T-helper 9 cell (primary cell): ENCODE data around the gene CDKN1B.

Experiments used
- DNase-seq: peaks from one replicate; pipeline ENCODE4 v3.0.0-alpha.2; 2020

CDKN1B gene

DNA sequence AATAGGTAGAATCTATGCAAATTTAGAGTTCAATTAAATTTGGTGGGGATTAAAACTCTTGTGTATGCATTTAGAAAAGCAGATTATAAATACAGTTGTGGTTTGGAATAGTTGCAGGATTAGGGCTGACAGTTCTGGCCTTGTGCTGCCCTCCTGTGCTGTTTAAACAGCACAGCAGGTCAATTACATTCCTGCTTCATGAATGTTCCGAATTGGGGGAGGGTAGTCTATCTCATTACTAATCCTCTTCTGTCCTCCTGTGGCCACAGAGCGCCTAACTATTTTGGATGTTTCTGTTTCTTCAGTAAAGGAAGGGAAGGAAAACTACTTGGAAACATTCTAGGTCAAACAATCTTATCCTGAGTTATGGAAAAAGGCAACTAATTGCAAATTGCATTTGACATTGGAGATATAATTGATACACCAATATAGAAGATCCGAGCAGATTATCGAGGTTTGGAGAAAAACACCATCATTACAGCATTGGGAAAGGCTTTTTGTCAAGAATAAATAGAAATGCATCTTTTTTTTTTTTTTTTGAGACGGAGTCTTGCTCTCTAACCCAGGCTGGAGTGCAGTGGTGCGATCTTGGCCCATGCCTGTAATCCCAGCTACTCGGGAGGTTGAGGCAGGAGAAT, 12.5 kb upstream of the CDKN1B start:
- DNase-seq, result no peak

GRCh38 chr12:12705838-12706520, 11.2 kb upstream of the CDKN1B start:
- peak; percentile 63 for DNase-seq

DNA sequence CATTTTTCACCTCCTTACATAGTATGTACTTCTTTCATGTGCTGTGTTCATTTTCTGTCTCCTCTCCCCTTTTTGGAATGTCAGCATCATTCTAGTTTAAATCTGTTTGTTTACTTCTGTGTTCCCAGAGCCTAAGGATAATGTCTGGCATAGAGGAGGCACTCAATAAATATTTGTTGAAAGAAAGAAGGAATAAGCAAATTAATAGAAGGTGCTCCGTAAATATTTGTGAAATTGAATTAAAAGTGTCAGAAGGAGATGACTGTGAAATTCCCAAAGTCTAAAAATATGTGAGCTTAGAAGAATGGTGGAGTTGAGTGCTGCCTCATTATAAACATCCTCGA, 3.3 kb upstream of the CDKN1B start:
- DNase-seq, result no peak

DNA sequence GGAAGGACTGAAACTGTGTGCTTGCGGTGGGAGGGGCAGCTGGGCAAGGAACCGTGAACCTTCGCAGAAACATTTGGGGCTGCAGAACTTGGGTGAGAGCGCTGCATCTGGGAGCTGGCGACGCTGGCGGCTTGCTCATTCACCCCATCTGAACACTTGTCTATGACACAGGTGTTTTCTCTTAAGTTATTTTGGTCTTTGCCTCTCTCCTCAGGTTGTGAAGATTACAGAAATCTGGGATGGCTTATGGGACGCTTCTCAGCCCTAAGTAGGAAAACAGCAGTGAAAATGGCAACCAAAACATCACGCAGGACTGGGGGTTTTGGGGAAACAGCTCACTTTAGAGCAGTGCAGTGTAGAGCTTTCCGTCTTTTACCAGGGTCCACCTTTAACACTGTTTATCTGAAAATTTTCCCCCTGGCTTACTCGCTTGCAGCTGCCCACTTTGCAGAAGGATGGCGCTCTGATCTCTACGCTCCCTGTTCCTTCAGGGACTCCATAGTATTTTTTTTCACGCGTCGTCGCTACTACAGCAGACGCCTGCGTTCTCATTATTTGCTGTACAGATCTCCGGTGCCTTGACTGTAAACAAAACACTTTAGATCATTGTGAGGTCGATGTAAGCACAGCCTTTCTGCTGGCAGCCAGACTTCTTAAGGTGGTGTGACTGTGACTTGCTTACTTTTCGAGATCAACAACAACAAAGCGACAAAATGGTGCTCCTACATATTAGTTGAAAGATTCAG, 2.7 kb upstream of the CDKN1B start:
- no peak for DNase-seq

DNA sequence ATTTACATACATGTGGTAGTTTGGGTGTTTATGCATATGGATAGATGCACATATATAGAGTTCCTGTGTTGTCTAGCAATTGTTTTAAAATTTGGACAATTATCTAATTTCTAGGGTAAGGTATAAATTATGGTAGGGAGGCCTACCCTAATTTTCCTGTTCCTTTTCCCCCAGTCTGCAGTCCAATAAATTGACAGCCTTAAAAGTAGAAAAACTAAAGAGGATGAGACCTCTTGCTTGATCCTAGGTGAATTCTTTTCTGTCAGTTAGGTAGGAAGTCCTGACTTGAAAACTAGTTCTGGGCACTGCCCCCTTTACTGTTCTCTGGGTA, 2.1 kb upstream of the CDKN1B start:
- no peak for DNase-seq

GRCh38 chr12:12715459-12716150, 1.6 kb upstream of the CDKN1B start:
- DNase-seq, result no peak

GRCh38 chr12:12716151-12716792, 896 bp upstream of the CDKN1B start:
- DNase-seq, result no peak

- no peak for DNase-seq
Measured at GRCh38 chr12:12717586-12718380, 615 bp downstream of the CDKN1B start.

DNA sequence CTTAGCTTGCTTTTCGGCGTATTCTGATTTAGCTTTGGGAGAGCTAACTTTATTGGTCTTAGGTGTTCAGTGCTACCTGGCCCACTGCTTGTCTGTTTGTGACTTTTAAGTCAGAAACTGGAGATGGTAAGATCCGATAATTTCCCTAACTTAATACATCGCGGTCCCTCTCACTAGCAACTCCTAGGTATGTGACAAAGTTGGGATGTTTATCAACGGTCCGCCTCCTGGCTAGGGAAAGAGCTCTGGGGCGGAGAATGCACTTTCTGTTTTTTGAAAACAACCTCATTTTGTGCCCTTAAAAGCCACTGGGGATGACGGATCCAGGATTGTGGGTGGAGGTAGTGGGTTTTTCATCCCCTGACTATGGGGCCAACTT, 1.2 kb downstream of the CDKN1B start:
- DNase-seq, result no peak

GRCh38 chr12:12718853-12719252, 1.7 kb downstream of the CDKN1B start:
- DNase-seq, result no peak

- no peak for DNase-seq
Measured at GRCh38 chr12:12719496-12719895, 2.3 kb downstream of the CDKN1B start.

DNA sequence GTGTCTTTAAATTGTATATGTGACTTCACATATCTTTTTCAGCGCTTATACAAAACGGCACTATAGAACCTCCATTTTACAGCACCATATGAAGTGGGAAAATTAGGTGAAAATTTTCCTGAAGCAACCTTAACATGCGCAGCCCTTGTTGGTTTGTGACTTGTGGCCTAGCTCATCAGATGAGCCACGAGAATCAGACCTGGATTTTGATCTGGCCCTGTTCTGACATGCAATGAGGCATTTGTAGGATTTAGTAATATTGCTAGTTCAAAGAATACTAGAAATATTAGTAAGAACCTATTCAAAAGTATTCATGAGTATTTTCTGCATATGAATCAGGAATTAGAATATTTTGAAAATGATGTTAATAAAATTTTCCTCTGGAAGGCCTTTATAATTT, 2.9 kb downstream of the CDKN1B start:
- DNase-seq, result no peak

DNA sequence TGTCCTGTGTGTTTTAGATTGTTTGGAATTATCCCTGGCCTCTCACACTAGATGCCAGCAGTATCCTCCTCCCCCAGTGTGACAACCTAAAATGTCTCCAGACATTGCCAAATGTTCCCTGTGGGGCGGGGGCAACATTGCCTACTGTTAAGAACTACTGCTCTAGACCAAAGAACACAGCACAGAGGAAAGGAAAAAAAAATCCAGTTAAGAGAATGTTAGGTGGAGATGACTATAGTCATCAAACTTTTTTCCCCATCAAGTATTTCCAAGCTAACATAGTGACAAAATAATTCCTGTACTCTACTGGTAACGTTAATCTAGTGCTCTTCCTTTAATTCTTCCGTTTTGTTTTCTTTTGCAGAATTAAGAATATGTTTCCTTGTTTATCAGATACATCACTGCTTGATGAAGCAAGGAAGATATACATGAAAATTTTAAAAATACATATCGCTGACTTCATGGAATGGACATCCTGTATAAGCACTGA, 3.5 kb downstream of the CDKN1B start:
- no peak for DNase-seq

DNA sequence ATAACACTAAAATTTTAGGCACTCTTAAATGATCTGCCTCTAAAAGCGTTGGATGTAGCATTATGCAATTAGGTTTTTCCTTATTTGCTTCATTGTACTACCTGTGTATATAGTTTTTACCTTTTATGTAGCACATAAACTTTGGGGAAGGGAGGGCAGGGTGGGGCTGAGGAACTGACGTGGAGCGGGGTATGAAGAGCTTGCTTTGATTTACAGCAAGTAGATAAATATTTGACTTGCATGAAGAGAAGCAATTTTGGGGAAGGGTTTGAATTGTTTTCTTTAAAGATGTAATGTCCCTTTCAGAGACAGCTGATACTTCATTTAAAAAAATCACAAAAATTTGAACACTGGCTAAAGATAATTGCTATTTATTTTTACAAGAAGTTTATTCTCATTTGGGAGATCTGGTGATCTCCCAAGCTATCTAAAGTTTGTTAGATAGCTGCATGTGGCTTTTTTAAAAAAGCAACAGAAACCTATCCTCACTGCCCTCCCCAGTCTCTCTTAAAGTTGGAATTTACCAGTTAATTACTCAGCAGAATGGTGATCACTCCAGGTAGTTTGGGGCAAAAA, 4.1 kb downstream of the CDKN1B start:
- DNase-seq, result no peak

DNA sequence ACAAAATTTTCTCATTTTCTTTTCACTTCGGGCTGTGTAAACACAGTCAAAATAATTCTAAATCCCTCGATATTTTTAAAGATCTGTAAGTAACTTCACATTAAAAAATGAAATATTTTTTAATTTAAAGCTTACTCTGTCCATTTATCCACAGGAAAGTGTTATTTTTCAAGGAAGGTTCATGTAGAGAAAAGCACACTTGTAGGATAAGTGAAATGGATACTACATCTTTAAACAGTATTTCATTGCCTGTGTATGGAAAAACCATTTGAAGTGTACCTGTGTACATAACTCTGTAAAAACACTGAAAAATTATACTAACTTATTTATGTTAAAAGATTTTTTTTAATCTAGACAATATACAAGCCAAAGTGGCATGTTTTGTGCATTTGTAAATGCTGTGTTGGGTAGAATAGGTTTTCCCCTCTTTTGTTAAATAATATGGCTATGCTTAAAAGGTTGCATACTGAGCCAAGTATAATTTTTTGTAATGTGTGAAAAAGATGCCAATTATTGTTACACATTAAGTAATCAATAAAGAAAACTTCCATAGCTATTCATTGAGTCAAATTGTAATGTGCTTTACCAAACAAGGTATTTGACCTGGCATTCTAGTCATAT, 4.8 kb downstream of the CDKN1B start:
- DNase-seq, result no peak

DNA sequence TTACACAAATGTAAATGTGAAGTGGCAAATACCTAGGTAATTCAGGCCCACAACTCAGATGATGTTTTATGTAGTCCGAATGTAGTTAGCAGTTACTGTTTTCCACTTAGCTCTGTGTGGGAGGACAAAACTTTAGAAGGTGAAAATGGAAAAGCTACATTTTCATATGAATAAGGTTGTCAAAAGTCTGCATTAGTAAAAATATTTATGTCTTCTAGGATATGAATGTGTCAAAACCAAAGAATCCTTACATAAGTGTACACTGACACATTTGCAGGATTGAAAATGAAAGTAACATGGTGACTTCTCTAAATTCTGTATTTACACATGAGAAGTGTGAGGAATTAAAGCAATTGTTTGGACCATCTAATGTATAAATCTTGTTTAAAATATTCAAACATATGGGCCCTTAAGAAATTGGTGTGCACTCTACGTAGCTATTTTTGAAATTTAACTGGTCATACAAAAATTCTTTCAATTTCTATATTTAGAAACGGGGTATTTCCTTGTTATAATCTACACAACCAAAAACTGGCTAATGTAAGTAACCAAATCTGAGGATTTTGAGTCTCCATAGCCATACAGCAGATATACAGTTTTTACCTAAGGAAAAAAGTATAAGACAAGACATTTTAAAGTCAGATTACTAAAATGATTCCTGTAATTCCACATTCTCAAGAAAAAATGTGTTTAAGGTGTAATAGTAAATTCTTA, 5.4 kb downstream of the CDKN1B start:
- no peak for DNase-seq

DNA sequence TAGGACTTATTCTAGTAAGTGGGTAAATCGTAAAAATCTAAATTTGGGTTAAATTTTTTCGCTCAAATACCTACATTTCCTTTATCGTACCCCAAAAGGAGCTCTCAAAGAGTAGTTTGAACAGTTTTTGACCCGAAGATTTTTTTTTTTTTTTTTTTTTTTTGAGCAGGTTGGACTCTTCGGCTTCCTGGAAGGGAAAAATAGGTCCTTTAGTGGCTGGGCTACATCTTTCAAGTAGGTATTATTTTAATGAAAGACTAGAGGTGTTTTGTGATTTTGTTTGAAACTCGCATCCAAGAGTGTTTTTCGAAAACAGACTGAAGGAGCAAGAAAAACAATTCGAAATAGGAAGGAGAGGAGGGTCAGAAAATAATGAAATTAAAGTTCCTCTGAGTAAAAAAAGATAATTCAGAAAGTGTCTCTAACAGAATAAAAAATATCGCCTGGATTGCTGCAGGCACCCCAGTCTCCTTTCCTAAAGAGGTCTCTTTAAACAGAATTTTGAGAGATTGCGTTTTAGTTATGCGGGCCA, 6.0 kb downstream of the CDKN1B start:
- no peak for DNase-seq

DNA sequence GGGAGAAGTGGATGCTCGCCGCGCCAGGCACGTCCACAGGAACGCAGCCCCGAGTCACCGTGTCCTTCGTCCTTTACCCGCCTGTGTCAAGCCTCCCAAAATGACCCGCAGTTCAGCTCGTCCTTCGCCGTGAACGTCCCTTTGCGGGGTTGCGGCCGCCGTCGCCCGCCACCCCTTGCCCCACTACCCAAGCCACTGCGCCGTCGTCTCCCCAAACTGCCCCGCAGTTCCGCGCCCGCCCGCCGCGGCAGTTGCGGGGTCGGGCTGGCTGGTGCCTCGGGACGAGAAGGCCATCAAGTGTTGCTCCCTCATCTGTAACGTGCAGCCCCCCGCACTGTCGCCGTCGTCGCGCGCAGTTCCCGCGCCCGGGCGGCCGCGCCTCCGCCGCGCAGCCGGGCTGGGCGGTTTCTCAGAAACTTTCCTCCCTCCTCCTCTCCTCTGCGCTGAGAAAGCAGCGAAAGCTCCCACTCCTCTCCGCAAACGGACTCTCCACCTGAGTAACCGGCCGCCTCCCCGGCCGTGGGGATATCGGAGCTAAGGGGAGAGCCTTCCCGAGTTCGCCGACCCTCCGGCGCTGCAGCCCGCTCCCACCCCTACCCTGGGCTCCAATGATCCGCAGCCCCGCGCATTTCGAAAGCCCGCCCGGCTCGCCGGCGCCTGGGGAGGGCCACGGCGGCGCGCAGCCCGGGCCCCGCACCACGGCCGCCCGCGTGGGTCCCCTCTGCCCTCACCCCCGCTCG, 6.7 kb downstream of the CDKN1B start:
- no peak for DNase-seq

DNA sequence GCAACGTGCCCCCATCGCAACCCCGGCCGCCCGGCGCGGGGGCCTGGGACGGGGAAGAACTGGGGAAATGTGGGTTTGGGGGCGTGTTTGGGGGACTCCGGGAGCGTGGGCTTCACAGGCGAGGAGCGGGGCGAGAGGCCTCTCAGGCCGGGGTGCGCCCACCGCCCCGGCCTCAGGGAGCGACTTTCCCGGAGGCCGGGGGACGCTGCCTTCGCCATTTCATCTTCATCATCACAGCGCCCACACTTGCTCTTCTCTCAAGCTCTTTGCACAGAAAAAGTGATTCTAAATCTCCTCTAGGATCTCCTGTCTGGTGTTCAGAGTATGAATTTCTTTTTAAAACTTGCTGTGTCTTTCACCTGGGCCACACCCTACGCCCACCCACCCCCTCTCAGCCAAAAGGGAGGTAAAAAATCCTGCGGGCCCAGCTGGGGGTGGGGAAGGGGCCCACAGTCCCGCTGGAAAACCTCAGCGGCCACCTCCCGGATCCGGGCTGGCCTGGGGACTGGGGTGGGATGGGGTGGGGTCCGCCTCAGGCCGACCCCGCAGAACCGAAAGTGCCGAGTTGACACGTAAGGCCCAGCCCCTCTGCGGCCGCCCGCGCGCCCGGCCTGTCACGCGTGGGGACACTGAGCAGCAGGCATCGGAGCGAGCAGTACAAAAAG, 7.4 kb downstream of the CDKN1B start:
- DNase-seq, result no peak
